GM10266 (cell line): ENCODE data around the gene B3GNT8.

Source experiments
- DNase-seq: peaks from one replicate; pipeline ENCODE4 v3.0.0; 2012; ENCODE audit errors: extremely low spot score
- CTCF ChIP-seq: IDR thresholded peaks from 2 replicates; pipeline ENCODE4 v1.5.1; 2012; ENCODE audit warnings: mild to moderate bottlenecking, low read depth; ENCODE audit not compliant: control insufficient read depth, insufficient read depth; ENCODE audit errors: missing control alignments

B3GNT8 gene

GRCh38 chr19:41434450-41434849 lies 7.3 kb upstream of the B3GNT8 start:
- DNase-seq = no peak
- TF ChIP-seq CTCF = no peak

DNA sequence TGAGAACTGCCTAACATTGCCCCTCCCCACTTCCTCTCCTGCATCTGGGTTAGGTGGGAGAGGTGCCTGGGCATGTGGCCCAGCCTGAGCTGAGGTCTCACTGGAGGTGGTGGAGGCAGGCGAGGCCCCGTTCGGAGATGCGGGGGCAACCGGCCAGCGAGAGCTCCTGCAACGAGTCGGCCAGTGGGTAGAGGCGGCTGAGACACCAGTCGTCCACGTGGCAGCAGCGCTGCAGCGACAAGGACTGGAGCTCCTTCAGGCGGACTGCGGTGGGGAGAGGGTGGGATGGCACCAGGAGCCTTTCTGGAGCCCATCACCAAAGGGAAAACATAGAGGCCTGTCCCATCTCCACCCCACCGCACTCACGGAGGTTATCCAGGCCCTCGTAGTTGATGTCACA lies 6.0 kb upstream of the B3GNT8 start:
- no peak for TF ChIP-seq CTCF
- no peak for DNase-seq

DNA sequence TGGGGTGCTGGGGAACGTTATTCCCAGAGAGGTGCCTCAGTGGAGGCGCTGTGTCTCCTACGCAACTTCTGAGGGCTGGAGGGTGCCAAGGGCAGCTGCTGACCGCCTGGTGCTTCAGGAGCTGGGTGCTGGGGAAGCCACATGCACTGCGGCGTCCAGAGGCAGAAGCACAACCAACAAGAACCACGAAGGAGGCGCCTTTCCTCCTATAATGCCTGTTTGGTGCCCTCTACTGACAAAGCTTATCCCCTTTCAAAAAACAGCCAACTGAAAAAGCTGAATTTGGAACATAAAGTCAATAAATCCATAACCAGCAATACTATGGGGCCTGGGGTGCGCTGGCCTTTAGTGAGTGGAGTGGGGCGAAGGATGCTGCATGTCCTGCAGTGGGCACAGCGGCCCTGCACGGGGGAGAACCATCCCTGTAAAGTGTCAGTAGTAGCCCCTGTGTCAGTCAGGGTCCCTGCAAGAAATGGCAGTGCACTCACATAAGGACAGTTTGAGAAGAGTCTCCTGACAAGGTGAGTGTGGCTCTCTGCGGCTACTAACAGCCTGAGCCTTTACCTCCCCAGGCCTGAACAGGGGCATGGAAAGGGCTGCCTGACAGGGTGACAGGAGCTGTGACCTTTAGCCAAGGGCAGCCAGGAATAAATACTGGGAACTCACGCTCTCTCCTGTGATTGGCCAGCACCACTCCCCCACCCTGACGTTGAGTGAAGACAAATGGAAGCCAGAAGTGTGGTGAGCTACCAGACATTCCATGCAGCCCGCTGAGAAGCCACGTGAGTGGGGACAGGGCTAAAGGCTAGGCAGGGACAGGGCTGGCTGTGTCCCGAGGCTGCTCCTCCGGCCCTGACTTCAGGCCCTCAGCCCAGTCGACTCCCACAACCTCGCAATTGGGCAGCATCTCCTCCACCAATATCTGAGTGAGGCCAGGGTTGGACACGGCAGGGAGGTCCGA lies 4.5 kb upstream of the B3GNT8 start:
- TF ChIP-seq CTCF = peak; percentile 37
- DNase-seq = peak; percentile 50

DNA sequence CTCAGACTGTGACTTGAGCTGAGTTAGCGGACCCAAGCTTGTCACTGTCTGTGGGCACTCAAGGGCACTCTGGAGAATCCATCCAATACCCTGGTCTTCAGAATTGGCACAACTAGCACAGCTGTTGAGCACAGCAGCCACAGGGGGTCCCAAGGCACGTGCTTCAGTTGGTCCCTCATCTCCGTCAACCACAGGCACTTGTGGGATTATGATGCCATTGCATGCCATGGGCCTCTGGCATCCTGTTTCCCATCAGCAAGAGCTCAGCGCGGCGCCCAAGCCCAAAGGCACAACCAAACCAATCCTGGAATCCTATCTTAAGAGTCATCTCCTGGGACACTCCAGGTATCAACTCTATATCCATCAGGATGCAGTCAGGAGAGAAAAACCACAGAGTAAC lies 3.7 kb upstream of the B3GNT8 start:
- no peak for TF ChIP-seq CTCF
- no peak for DNase-seq

GRCh38 chr19:41428481-41428859 lies 1.3 kb upstream of the B3GNT8 start:
- TF ChIP-seq CTCF = no peak
- no peak for DNase-seq

DNA sequence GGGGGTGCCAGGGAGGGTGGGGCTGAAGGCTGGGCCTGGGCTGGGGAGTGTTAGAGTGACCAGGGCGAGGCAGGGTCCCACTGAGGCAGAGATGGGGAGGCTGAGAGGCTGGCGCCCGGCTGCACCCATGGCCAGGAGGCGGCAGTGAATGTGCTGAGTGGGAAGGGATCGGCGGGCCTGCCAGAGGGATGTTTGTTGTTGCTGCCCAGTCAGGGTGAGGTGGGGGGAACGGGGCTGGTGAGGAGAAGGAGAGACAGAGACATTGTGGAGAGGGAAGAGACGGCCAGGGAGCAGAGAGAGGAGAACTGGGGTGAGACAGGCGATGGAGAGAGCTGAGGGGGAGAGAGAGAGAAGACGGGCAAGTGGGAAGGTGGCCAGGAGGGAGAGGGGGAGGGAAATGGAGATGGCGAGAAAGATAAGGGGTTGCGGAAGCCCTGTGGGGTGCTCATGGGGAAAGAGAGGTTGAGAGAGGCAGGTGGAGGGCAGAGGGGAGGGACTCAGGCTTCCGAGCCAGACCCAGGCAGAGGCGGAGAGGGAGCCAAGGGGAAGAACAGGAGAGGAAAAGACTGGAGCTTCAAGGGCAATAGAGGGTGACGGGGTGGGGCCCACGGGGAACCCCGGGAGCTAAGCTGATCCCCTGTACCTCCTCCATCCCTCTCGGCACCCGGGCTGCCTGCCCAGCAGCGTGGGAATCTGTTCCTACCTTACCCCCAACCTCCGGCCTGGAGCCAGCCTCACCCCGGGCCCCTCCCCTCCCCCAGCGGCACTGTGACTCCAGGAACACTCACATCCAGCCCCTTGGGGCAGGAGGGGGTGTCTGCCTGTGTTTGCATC lies 690 bp upstream of the B3GNT8 start:
- no peak for DNase-seq

More for the DNA sequence above, 690 bp upstream of the B3GNT8 start:
- no peak for TF ChIP-seq CTCF
